HG03442 (cell line): ENCODE data around the gene NPDC1.
"Not testable (repeated sequence)": the region's sequence is repeated elsewhere in the genome, so short reads cannot be mapped to it uniquely, and the experiment has no call there.

Experiments used
- ATAC-seq: cut with Tn5 transposase; IDR thresholded peaks from one replicate; pipeline ENCODE4 v1.9.1; 2021; ENCODE audit warnings: mild to moderate bottlenecking, moderate library complexity; ENCODE audit not compliant: unreplicated experiment

Gene NPDC1

GRCh38 chr9:137014776-137015539 lies 31.0 kb downstream of the NPDC1 start:
- ATAC-seq: no peak

GRCh38 chr9:137014166-137014565 lies 31.8 kb downstream of the NPDC1 start:
- ATAC-seq: no peak

GRCh38 chr9:137013571-137013940 lies 32.4 kb downstream of the NPDC1 start:
- no peak for ATAC-seq

- no peak for ATAC-seq
Measured at GRCh38 chr9:137012694-137013570, 33.0 kb downstream of the NPDC1 start.

GRCh38 chr9:137011907-137012675 lies 33.9 kb downstream of the NPDC1 start:
- no peak for ATAC-seq

- ATAC-seq: no peak
Measured at GRCh38 chr9:137011156-137011555, 34.8 kb downstream of the NPDC1 start.

- no peak for ATAC-seq
Measured at GRCh38 chr9:137009938-137010732, 35.8 kb downstream of the NPDC1 start.

GRCh38 chr9:137009217-137009616 lies 36.8 kb downstream of the NPDC1 start:
- no peak for ATAC-seq

GRCh38 chr9:137008312-137008711 lies 37.7 kb downstream of the NPDC1 start:
- no peak for ATAC-seq

GRCh38 chr9:137007816-137008270 lies 38.1 kb downstream of the NPDC1 start:
- ATAC-seq: no peak

- no peak for ATAC-seq
Measured at GRCh38 chr9:137007108-137007815, 38.7 kb downstream of the NPDC1 start.

GRCh38 chr9:137006116-137007003 lies 39.6 kb downstream of the NPDC1 start:
- ATAC-seq: no peak

GRCh38 chr9:137004285-137004684 lies 41.7 kb downstream of the NPDC1 start:
- not testable (repeated sequence) for ATAC-seq

GRCh38 chr9:137002646-137003041 lies 43.3 kb downstream of the NPDC1 start:
- no peak for ATAC-seq

GRCh38 chr9:137001857-137002645 lies 43.9 kb downstream of the NPDC1 start:
- ATAC-seq: no peak

GRCh38 chr9:137000177-137000930 lies 45.6 kb downstream of the NPDC1 start:
- no peak for ATAC-seq

- no peak for ATAC-seq
Measured at GRCh38 chr9:136997830-136998234, 48.1 kb downstream of the NPDC1 start.
